Testis (tissue), 2 donors: ENCODE measurements around the gene LRFN2.

Experiments
- CTCF ChIP-seq, 3 experiments: fragments of 450-650 bp in 2 of 3; fragments of 200-600 bp in 1 of 3; sonication (generic) in 1 of 3; IDR thresholded peaks; one replicate each; pipeline ENCODE4 v1.5.1; 2016 to 2019; ENCODE audit warnings: antibody characterized with exemption in 3 of 3, mild to moderate bottlenecking in 2 of 3, moderate library complexity in 1 of 3
- POLR2A ChIP-seq: fragments of 450-650 bp; IDR thresholded peaks from one replicate; pipeline ENCODE4 v1.6.1; 2017; ENCODE audit warnings: antibody characterized with exemption, mild to moderate bottlenecking, moderate library complexity

- TF ChIP-seq POLR2A (no peak), CTCF (IDR thresholded peaks at IDR 0.05) (no peak)
Measured at GRCh38 chr6:40623932-40624331, 36.8 kb upstream of the LRFN2 start.
